ENCODE results near the gene TGFBR3.
A peak's percentile ranks its signal among the peaks of the same experiment; 100 is the strongest.

Gene TGFBR3

DNA sequence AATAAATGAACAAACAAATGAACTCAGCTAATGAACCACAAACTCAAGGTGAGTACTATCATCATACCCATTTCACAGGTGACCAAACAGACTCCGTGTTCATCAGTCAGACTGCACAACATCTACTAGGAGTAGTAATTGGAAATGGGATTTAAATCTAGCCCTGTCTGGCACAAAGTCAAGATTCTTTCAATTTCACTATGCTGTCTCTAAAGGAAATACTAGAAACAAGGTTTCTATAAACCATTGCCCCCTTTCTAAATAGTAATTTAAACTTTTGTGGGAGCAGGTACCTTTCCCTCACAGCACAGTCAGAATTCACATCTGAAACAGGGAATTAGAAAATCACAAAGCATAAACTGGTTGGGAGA is 160.3 kb downstream of the TGFBR3 start:
- peaks cover 49% of the 10 kb centered on the region for H3K36me3 Mint-ChIP-seq (ENCODE audit: low read depth)
- no peak overlapping the region for H3K27ac Mint-ChIP-seq
- H3K9me3 Mint-ChIP-seq: no peaks in the 10 kb centered on the region
- peaks cover 18% of the 10 kb centered on the region for H3K4me1 Mint-ChIP-seq (ENCODE audit: low read depth)
- no peaks in the 10 kb centered on the region for H3K27me3 Mint-ChIP-seq (ENCODE audit: low read depth)
- no peak overlapping the region for H3K4me3 Mint-ChIP-seq

DNA sequence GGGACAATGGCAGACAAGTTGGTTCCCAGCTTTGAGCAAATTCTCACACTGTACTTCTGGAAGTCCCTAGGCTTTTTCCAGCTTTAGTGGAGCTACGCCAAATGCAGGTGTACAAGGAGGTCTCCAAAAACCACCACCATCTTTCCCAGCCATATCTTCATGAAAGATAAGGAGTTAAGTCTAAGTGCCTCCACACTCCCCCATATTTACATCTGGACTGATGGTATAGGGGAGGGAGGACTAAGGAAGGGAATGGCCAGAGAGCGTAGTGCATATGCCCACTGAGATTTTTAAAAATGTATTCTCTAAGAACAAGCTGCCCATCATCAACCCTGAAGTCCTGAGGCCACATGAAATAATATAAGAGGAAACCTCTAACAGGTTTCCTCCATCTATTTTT is 161.3 kb downstream of the TGFBR3 start:
- no peak overlapping the region for H3K27ac Mint-ChIP-seq
- peaks cover 9% of the 10 kb centered on the region for H3K4me1 Mint-ChIP-seq (ENCODE audit: low read depth)
- H3K4me3 Mint-ChIP-seq: no peak overlapping the region
- no peaks in the 10 kb centered on the region for H3K27me3 Mint-ChIP-seq (ENCODE audit: low read depth)
- H3K9me3 Mint-ChIP-seq: no peaks in the 10 kb centered on the region
- H3K36me3 Mint-ChIP-seq (ENCODE audit: low read depth): peaks cover 48% of the 10 kb centered on the region

DNA sequence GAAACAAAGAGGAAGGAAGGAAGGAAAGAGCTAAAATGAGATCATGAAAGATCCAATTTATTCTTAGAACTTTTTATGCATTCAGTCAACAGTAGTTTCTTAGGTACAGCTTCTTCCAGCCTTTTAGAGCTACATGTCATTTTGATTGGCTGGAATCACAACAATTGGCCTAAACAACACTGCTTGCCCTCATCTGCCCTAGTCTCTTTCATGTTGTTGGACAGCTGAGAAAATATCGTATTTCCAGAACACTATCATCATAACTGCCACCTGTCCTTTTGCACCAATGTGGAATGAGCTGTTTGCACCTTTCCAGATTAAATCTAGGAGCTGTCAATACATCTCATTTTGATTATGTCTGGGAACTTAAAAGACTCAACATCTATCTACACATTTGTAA is 161.7 kb downstream of the TGFBR3 start:
- H3K27ac Mint-ChIP-seq: no peak overlapping the region
- peaks cover 49% of the 10 kb centered on the region for H3K36me3 Mint-ChIP-seq (ENCODE audit: low read depth)
- peaks cover 7% of the 10 kb centered on the region for H3K4me1 Mint-ChIP-seq (ENCODE audit: low read depth)
- no peak overlapping the region for H3K4me3 Mint-ChIP-seq
- H3K9me3 Mint-ChIP-seq: no peaks in the 10 kb centered on the region
- no peaks in the 10 kb centered on the region for H3K27me3 Mint-ChIP-seq (ENCODE audit: low read depth)

DNA sequence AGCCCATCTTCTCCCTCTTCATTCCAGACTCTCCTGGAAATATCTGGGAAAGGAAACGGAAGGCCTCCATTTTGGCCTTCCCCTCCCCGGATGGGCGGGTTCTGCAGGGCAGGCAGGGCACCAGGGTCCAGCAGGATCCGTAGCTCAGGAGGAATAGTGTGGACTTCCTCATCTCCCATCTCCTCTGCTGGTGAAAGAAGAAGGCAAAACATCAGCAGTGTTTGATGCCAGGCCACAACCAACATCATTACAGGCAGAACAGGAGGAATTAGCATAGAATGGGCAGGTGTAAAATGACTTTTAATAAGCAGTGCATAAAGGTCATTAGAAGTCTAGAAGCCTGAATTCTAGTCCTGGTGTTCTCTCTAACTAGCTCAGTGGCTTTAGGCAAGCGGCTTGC is 165.9 kb downstream of the TGFBR3 start:
- Mint-ChIP-seq H3K36me3 (ENCODE audit: low read depth) (peaks cover 40% of the 10 kb centered on the region), H3K27me3 (ENCODE audit: low read depth) (no peaks in the 10 kb centered on the region), H3K27ac (no peak overlapping the region), H3K4me1 (ENCODE audit: low read depth) (peaks cover 4% of the 10 kb centered on the region), H3K9me3 (no peaks in the 10 kb centered on the region), H3K4me3 (no peak overlapping the region)

DNA sequence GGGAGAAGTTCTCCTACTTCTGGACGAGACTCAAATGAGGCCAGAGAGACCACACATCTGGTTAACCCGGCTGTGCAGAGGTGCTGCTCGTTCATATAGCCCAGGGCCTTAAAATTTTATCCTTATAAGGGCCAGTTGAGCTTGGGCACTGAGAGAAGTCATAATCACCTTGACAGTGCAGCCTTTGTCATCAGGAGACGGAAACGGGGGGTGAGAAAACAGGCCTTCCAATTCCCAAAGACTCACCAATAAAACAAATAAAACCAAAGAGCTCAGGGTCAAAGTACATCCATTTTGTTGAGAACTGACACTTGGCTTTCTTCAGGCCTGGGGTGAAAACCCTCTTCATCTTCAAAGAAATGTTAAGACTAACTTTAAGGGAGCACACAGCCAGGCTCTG is 167.1 kb downstream of the TGFBR3 start:
- Mint-ChIP-seq H3K4me1 (ENCODE audit: low read depth) (peaks cover 6% of the 10 kb centered on the region), H3K9me3 (no peaks in the 10 kb centered on the region), H3K4me3 (no peak overlapping the region), H3K36me3 (ENCODE audit: low read depth) (peaks cover 45% of the 10 kb centered on the region), H3K27ac (no peak overlapping the region), H3K27me3 (ENCODE audit: low read depth) (no peaks in the 10 kb centered on the region)

DNA sequence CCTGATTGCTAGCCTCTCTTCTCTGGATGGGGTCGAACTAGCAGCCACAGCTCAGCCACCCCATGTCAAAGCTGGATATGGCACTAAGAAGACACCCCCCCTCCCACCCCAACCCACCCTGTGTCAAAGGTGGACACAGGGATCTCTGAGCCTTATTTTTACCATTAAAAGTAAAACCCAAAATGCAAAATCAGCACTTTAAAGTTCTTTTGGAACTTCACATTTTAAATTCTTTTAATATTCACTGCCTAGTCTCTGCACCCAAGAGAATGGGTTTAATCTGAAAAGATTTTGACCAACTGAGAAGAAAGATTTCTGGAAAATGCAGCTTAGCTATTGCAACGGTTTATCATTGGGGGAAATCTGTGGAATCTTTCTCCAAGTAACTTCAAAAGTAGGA is 167.6 kb downstream of the TGFBR3 start:
- Mint-ChIP-seq H3K27me3 (ENCODE audit: low read depth) (no peaks in the 10 kb centered on the region), H3K4me3 (no peak overlapping the region), H3K9me3 (no peaks in the 10 kb centered on the region), H3K36me3 (ENCODE audit: low read depth) (peaks cover 47% of the 10 kb centered on the region), H3K4me1 (ENCODE audit: low read depth) (peaks cover 10% of the 10 kb centered on the region), H3K27ac (no peak overlapping the region)

DNA sequence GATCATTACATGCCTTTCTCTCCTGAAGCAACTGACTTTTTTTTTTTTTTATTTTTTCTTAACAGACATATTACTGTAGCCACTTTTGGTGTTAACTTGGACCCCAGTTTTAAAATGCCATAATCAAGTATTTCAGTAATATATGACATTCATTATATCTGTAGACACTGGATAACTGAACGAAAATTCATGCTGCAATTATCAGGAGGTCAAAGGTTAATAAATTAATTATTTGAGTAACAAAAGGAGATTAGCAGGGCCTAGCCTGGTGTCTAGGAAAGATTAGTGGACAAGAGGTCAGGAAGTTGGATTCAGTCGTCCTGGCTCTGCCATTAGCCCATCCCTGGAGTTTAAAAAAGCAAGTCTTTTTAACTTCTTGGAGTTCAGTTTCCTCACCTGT is 168.1 kb downstream of the TGFBR3 start:
- peaks cover 15% of the 10 kb centered on the region for H3K4me1 Mint-ChIP-seq (ENCODE audit: low read depth)
- peaks cover 49% of the 10 kb centered on the region for H3K36me3 Mint-ChIP-seq (ENCODE audit: low read depth)
- H3K4me3 Mint-ChIP-seq: no peak overlapping the region
- no peaks in the 10 kb centered on the region for H3K9me3 Mint-ChIP-seq
- no peaks in the 10 kb centered on the region for H3K27me3 Mint-ChIP-seq (ENCODE audit: low read depth)
- H3K27ac Mint-ChIP-seq: no peak overlapping the region

DNA sequence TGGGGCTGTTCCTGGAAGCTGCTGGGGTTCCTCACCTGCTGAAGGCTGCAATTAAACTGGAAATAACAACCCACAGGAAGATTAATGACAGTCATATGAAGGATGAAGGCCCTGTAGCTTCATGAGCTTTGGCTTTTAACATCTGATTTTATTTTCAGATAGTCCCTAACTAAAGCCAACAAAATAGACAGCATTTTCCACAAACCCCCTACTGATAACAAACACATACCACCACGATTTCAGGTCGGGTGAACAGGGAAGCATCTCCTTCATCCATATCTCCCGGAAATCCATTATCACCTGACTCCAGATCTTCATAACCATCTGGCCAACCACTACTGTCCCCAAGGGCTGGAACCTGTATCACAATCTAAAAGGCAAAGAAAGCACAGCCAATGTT is 169.6 kb downstream of the TGFBR3 start:
- peaks cover 54% of the 10 kb centered on the region for H3K36me3 Mint-ChIP-seq (ENCODE audit: low read depth)
- H3K4me1 Mint-ChIP-seq (ENCODE audit: low read depth): peaks cover 29% of the 10 kb centered on the region
- H3K4me3 Mint-ChIP-seq: no peak overlapping the region
- H3K27ac Mint-ChIP-seq: no peak overlapping the region
- no peaks in the 10 kb centered on the region for H3K27me3 Mint-ChIP-seq (ENCODE audit: low read depth)
- no peaks in the 10 kb centered on the region for H3K9me3 Mint-ChIP-seq

DNA sequence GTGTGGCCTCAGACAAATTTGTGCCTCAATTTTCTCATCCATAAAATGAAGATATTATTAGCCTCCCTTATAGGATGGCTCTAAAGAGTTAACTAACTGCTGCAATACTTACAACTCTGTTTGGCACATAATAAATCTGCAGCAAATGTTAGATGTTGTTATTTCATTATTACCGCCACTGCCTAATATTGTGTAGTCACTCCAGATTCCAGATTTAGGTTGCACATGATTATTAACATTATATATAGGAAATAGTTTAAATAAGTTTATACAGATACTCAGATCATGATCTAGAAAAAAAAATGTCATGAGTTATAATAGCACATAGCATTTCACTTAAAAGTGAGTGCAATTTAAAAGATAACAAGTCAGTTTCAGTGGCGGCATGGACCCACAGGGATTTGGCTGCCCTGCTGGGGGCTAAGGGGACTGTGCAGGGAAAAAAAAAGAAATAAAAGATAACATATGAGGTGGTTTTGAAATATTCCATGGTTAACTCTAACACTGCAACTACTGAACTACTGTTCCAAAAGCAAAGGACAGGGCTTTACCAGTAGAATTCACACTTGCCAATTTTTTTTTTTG is 170.4 kb downstream of the TGFBR3 start:
- Mint-ChIP-seq H3K27me3 (ENCODE audit: low read depth) (no peaks in the 10 kb centered on the region), H3K9me3 (no peaks in the 10 kb centered on the region), H3K27ac (no peak overlapping the region), H3K4me3 (no peak overlapping the region), H3K36me3 (ENCODE audit: low read depth) (peaks cover 57% of the 10 kb centered on the region), H3K4me1 (ENCODE audit: low read depth) (peaks cover 34% of the 10 kb centered on the region)

DNA sequence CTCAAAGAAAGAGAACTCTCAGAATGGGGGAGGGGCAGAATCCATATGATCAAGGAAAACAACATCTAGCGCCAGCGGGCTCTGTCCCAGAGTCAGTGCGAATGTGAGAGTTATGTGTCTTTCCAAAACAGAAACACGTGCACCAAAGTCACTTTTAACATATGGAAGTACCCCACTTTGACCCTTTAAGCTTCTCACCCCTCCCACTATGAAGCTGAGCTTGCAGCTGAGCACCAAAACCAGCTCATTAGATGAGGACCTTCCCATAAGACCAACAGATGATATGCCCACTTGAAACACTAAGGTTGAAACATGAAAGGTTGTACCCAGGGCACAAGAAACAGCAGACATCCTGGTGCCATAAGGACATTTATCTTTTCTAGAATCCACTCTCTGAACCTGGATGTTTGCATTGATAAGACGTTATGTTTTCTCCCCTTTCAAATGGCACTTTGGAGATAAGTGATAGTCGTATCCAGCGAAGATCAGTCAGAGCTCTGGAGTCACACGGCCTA is 171.0 kb downstream of the TGFBR3 start:
- no peaks in the 10 kb centered on the region for H3K27me3 Mint-ChIP-seq (ENCODE audit: low read depth)
- H3K9me3 Mint-ChIP-seq: no peaks in the 10 kb centered on the region
- H3K27ac Mint-ChIP-seq: no peak overlapping the region
- no peak overlapping the region for H3K4me3 Mint-ChIP-seq
- H3K36me3 Mint-ChIP-seq (ENCODE audit: low read depth): peaks cover 62% of the 10 kb centered on the region
- H3K4me1 Mint-ChIP-seq (ENCODE audit: low read depth): peaks cover 40% of the 10 kb centered on the region

DNA sequence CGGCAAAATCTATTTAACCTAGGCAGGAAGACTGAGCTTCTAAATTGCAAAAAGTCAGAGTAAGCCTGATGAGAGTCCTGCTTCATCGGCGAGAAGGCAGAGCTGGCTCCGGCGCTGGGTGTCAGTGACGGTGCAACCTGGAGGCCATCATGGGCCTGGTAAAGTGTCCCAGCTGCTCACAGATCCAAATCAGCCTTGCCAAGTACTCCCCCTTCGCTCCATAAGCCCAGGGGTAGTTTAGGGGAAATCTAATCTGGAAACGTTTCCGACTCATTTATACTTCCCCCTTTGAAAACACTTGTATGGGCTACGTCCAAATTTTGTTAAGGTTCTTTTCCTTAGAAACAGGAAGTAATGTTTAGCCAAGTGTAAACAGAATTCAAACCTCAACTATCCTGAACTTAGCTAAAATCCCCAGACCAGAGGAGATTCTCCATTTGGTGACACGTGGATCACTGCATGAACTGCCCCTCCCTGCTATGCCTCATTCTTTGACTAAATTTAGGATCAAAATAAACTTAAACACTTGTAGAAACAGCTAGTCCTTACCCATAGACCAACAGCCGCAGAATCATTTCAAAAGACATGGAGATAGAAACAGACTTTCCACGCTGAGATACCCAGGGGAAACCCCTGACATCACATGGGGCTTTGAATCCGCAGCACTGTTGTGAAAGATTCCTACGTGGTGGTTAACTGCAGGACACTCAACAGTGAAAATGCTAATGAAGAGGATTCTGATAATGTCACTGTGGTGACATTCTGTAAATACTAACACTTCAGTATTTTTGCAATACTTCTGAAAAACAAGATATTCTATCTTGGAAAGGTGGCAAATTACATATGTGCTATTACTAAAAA is 172.7 kb downstream of the TGFBR3 start:
- peaks cover 54% of the 10 kb centered on the region for H3K36me3 Mint-ChIP-seq (ENCODE audit: low read depth)

DNA sequence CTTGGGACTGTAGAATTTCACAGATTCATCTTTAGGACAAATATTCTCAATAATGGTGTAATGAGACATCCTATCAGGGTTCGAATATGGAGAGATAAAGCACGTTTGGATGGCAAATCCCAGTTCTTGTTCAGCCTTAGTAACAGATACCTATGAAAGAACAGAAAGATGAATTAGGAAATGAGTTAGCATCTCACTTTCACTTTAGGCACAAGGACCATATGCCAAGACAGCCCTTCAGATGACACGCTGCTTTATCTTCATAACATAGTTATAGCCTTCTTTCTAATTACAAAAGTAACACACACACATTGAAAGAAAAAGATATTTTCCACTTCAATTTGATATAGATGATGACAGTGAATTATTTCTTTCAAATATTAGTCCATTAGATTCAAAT is 173.6 kb downstream of the TGFBR3 start:
- no peaks in the 10 kb centered on the region for H3K9me3 Mint-ChIP-seq
- H3K36me3 Mint-ChIP-seq (ENCODE audit: low read depth): peaks cover 55% of the 10 kb centered on the region
- peak overlapping the region; percentile 85 for H3K27ac Mint-ChIP-seq
- peaks cover 45% of the 10 kb centered on the region for H3K4me1 Mint-ChIP-seq (ENCODE audit: low read depth)
- H3K27me3 Mint-ChIP-seq (ENCODE audit: low read depth): no peaks in the 10 kb centered on the region
- peak overlapping the region; percentile 7 for H3K4me3 Mint-ChIP-seq

More for the DNA sequence above, 172.7 kb downstream of the TGFBR3 start:
- H3K4me3 Mint-ChIP-seq: peak overlapping the region; percentile 43
- H3K27me3 Mint-ChIP-seq (ENCODE audit: low read depth): no peaks in the 10 kb centered on the region
- H3K4me1 Mint-ChIP-seq (ENCODE audit: low read depth): peaks cover 41% of the 10 kb centered on the region
- H3K27ac Mint-ChIP-seq: peak overlapping the region; percentile 85
- no peaks in the 10 kb centered on the region for H3K9me3 Mint-ChIP-seq

DNA sequence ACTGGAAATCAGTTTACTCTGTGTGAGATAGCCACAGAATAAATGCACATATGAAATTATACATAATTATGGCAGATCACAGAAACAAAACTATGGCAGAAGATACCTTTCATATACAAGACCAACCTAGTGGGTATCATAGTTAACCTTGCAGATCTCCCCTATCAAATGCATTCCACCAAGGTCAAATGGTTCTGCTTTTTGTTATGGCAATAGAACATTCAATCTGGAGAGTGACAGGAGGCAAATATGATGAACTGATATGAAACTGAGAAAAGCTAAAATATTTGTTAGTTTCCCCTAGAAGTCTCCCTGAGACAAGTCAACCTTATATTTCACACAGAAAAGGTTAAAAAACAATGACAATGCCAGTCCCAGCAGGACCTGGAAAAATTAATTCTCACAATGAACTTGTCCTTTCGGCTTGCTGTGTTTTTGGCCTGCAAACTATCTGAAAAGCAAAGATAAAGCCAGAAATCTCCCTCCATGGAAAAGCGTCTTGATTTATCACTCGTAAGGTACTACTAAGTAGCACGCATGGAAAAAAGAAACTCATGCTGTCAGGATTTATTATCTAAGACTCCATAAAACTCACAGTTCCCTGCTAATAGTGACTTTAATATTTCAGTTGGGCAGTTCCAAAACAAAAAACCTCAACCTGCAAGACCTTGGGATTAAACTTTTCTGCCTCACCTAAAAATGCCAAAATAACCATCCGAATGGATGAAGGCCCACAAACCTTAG is 174.3 kb downstream of the TGFBR3 start:
- Mint-ChIP-seq H3K9me3 (no peaks in the 10 kb centered on the region), H3K27ac (no peak overlapping the region), H3K4me3 (no peak overlapping the region), H3K36me3 (ENCODE audit: low read depth) (peaks cover 59% of the 10 kb centered on the region), H3K4me1 (ENCODE audit: low read depth) (peaks cover 50% of the 10 kb centered on the region), H3K27me3 (ENCODE audit: low read depth) (no peaks in the 10 kb centered on the region)

DNA sequence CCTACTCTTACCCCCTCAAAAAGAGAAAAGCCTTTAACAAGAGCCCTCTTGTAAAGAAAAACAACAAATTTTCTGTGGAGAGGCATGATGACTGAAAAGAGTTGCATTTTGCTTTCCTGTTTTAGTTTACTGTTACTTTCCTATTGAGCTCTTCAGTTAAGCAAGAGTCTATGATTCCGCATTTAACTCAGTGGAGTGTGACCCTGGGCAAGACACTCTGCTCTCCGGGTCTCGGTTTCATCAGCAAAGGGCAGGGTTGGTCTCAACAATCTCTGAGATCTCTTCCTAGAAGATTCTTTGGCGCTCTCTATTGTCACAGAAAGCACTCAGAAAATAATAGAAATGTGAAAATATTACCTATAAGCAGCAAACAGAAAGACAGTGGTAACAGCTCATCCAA is 175.7 kb downstream of the TGFBR3 start:
- no peak overlapping the region for H3K4me3 Mint-ChIP-seq
- H3K9me3 Mint-ChIP-seq: no peaks in the 10 kb centered on the region
- H3K36me3 Mint-ChIP-seq (ENCODE audit: low read depth): peaks cover 59% of the 10 kb centered on the region
- H3K27me3 Mint-ChIP-seq (ENCODE audit: low read depth): no peaks in the 10 kb centered on the region
- peaks cover 51% of the 10 kb centered on the region for H3K4me1 Mint-ChIP-seq (ENCODE audit: low read depth)
- no peak overlapping the region for H3K27ac Mint-ChIP-seq

DNA sequence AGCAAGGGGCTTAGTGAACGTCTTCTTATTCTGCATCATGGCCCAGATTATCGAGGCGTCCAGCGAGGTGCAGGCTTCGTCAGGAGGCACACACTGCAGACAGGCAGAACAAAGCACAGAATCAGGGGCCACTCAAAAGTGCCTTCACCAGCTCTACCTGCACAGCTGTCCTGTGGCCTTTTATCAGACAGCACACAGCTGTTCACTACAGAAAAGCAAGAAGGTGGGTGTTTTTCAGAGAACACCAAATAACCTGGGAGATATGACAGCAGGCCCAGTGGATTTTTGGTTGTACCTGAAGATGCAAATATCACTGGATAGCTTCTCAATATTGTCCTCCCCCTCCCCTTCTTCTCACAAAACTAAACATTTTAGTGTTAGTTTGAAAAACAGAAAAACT is 177.3 kb downstream of the TGFBR3 start:
- H3K36me3 Mint-ChIP-seq (ENCODE audit: low read depth): peaks cover 56% of the 10 kb centered on the region
- no peaks in the 10 kb centered on the region for H3K27me3 Mint-ChIP-seq (ENCODE audit: low read depth)
- H3K4me3 Mint-ChIP-seq: no peak overlapping the region
- peaks cover 47% of the 10 kb centered on the region for H3K4me1 Mint-ChIP-seq (ENCODE audit: low read depth)
- H3K9me3 Mint-ChIP-seq: no peaks in the 10 kb centered on the region
- H3K27ac Mint-ChIP-seq: no peak overlapping the region

Measured in T-helper 1 cell treated with Interleukin-12 subunit alpha and Interleukin-12 subunit beta and Interleukin-4 antibody, amounts not matched to agents 30 μg/mL and 1 μg/mL, for 36 hours (primary cell).